CD14-positive monocyte (primary cell): ENCODE measurements around the gene CEP72. TPM values are rescaled to one million over a fixed set of nuclear protein-coding genes. Genes with fewer than 3 reads are reported as not detected.
"Not testable (repeated sequence)": the region's sequence is repeated elsewhere in the genome, so short reads cannot be mapped to it uniquely, and the experiment has no call there.

Experiments
- DNase-seq, 3 donors: peaks; one replicate each; pipeline ENCODE4 v3.0.0-alpha.2; 2011 to 2022
- H2AFZ ChIP-seq: 2 replicates; pipeline ENCODE4 v1.6.0; 2012; ENCODE audit warnings: mild to moderate bottlenecking, low read depth, low read length, inconsistent platforms; ENCODE audit not compliant: insufficient read depth, poor library complexity, severe bottlenecking
- H3K27ac ChIP-seq, 2 donors: 1 replicate in 1 of 2; 2 replicates in 1 of 2; pipeline ENCODE4 v1.5.1; 2012 to 2013; ENCODE audit warnings: low read length in 2 of 2, control low read depth in 1 of 2, inconsistent platforms in 1 of 2, low read depth in 1 of 2, mild to moderate bottlenecking in 1 of 2
- H3K27me3 ChIP-seq, 2 donors: one replicate each; pipeline versions ENCODE4 v1.6.0 to v1.6.1; 2011 to 2013; ENCODE audit warnings: low read length in 2 of 2; ENCODE audit not compliant: control insufficient read depth in 2 of 2, insufficient read depth in 2 of 2
- H3K36me3 ChIP-seq, 2 donors: replicated peaks in 1 of 2; 1 replicate in 1 of 2; 2 replicates in 1 of 2; pipeline versions ENCODE4 v1.5.1 to v1.6.1; 2012 to 2013; ENCODE audit warnings: low read length in 2 of 2, control low read depth in 1 of 2, inconsistent platforms in 1 of 2, mild to moderate bottlenecking in 1 of 2; ENCODE audit not compliant: insufficient read depth in 2 of 2, control insufficient read depth in 1 of 2
- H3K4me1 ChIP-seq, 2 donors: 1 replicate in 1 of 2; 2 replicates in 1 of 2; pipeline versions ENCODE4 v1.5.1 to v1.6.1; 2012 to 2013; ENCODE audit warnings: low read length in 2 of 2, control low read depth in 1 of 2, inconsistent platforms in 1 of 2, mild to moderate bottlenecking in 1 of 2, moderate library complexity in 1 of 2; ENCODE audit not compliant: insufficient read depth in 2 of 2, control insufficient read depth in 1 of 2
- H3K4me2 ChIP-seq: replicated peaks from 2 replicates; pipeline ENCODE3; 2012; ENCODE audit warnings: low read length, moderate library complexity, mild to moderate bottlenecking; ENCODE audit not compliant: poor library complexity, severe bottlenecking; ENCODE audit errors: extremely low read depth
- H3K4me3 ChIP-seq, 3 experiments: fragments of 200-600 bp in 1 of 3; sonication (generic) in 1 of 3; replicated peaks in 1 of 3; 1 replicate in 2 of 3; 2 replicates in 1 of 3; pipeline ENCODE4 v1.5.1; 2011 to 2013; ENCODE audit warnings: low read length in 3 of 3, mild to moderate bottlenecking in 3 of 3, control low read depth in 2 of 3, low read depth in 2 of 3, inconsistent platforms in 1 of 3, moderate library complexity in 1 of 3
- H3K79me2 ChIP-seq: 2 replicates; pipeline ENCODE4 v1.6.0; 2012; ENCODE audit warnings: mild to moderate bottlenecking, control low read depth, inconsistent platforms, low read length, moderate library complexity; ENCODE audit not compliant: insufficient read depth
- H3K9ac ChIP-seq: 2 replicates; pipeline ENCODE4 v1.6.0; 2017; ENCODE audit warnings: low read length, mild to moderate bottlenecking; ENCODE audit not compliant: insufficient read depth, poor library complexity, severe bottlenecking
- H3K9me3 ChIP-seq, 2 donors: replicated peaks in 1 of 2; 1 replicate in 1 of 2; 2 replicates in 1 of 2; pipeline versions ENCODE4 v1.5.1 to v1.6.1; 2012 to 2013; ENCODE audit warnings: low read length in 2 of 2, control low read depth in 1 of 2; ENCODE audit not compliant: control insufficient read depth in 1 of 2, insufficient read depth in 1 of 2
- H4K20me1 ChIP-seq: 2 replicates; pipeline ENCODE4 v1.6.0; 2012; ENCODE audit warnings: mild to moderate bottlenecking, low read length, control low read depth, moderate library complexity; ENCODE audit not compliant: insufficient read depth
- H3K27ac Mint-ChIP-seq, 7 donors: one replicate each; pipeline ENCODE4 v1.8.0; 2020; ENCODE audit warnings: mild to moderate bottlenecking in 7 of 7, mixed read lengths in 7 of 7, moderate library complexity in 6 of 7, inconsistent platforms in 2 of 7
- H3K27me3 Mint-ChIP-seq, 3 donors: one replicate each; pipeline ENCODE4 v1.8.0; 2021 to 2022; ENCODE audit warnings: low read depth in 3 of 3, mild to moderate bottlenecking in 3 of 3, mixed read lengths in 3 of 3, moderate library complexity in 3 of 3, inconsistent platforms in 1 of 3
- H3K36me3 Mint-ChIP-seq, 2 donors: one replicate each; pipeline ENCODE4 v1.8.0; 2020; ENCODE audit warnings: mixed read lengths in 2 of 2, inconsistent platforms in 1 of 2, mild to moderate bottlenecking in 1 of 2
- H3K4me1 Mint-ChIP-seq: one replicate; pipeline ENCODE4 v1.8.0; 2020; ENCODE audit warnings: mild to moderate bottlenecking, mixed read lengths
- H3K4me3 Mint-ChIP-seq, 2 donors: one replicate each; pipeline ENCODE4 v1.8.0; 2020; ENCODE audit warnings: mild to moderate bottlenecking in 2 of 2, mixed read lengths in 2 of 2, moderate library complexity in 1 of 2
- H3K9me3 Mint-ChIP-seq, 7 donors: one replicate each; pipeline ENCODE4 v1.8.0; 2020 to 2022; ENCODE audit warnings: mixed read lengths in 7 of 7, mild to moderate bottlenecking in 6 of 7, moderate library complexity in 6 of 7, inconsistent platforms in 2 of 7
- WGBS: methylation state at CpG from one replicate; pipeline ENCODE4 v1.1.5; 2013; ENCODE audit warnings: missing lambda C conversion rate; ENCODE audit not compliant: insufficient coverage; 5-methylcytosine and 5-hydroxymethylcytosine counted together
- intact Hi-C, 2 donors: fragments of 100-400 bp; cut with micrococcal nuclease; formaldehyde crosslinking; loops; one replicate each; pipeline versions ENCODE4 v1.15.0 to v1.15.1; 2023
- polyA plus RNA-seq, 3 donors: library from polyadenylated mRNA; depleted of rRNA in 1 of 3; unstranded in 2 of 3; stranded (reverse) in 1 of 3; fragments of 300-500 nt in 2 of 3; fragments of >200 nt in 1 of 3; fragmentation: Illumina TruSeq in 2 of 3; gene quantifications; 1 replicate in 2 of 3; 2 replicates in 1 of 3; pipeline ENCODE4 v1.2.3, GENCODE V29; 2012 to 2021

CEP72 gene
- polyA plus RNA-seq, 3 donors = 0.13 to 2.1 (median 0.24) TPM

DNA sequence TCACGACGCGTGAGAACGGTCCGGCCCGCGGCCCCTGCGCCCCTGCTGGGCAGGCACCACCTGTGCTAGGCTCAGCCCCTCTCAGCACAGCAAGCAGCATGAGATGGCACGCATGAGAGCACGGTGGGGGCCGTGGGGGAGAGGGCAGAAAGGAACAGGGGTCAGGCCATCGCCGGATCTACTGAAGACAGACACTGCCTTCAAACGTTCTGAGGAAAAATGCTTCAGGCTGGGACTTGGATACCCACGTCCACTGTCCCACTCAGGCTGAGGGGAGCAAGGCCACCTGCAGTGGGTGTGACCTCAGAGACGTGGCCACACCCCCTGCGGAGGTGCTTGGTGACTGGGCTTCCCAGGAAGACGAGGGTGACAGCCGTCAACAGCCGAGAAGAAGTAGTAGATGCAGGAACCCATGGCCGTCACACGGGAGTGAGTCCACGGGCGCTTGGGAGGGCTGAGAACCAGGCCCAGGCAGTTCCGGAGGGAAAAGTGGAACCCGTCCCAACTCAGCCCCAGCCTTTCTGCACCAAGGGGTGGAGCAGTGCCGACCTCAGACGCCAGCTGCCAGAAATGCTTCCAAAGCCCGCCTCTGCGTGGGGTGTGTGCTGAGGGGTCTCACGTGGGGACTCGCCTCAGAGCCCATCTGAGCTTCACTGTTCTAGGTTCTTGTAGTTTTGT is 68.1 kb downstream of the CEP72 start:
- H3K9me3 Mint-ChIP-seq, H3K4me1 ChIP-seq, H4K20me1 ChIP-seq, H3K4me3 Mint-ChIP-seq, H3K27me3 ChIP-seq, H3K27me3 Mint-ChIP-seq, DNase-seq, H2AFZ ChIP-seq, H3K9ac ChIP-seq, H3K27ac Mint-ChIP-seq, H3K4me1 Mint-ChIP-seq, H3K36me3 Mint-ChIP-seq, H3K4me2 ChIP-seq, H3K36me3 ChIP-seq, H3K4me3 ChIP-seq, intact Hi-C loops, H3K9me3 ChIP-seq, H3K79me2 ChIP-seq, H3K27ac ChIP-seq: not testable (repeated sequence)
- WGBS = no CpG with 5 or more reads among the region's 32 CpGs

DNA sequence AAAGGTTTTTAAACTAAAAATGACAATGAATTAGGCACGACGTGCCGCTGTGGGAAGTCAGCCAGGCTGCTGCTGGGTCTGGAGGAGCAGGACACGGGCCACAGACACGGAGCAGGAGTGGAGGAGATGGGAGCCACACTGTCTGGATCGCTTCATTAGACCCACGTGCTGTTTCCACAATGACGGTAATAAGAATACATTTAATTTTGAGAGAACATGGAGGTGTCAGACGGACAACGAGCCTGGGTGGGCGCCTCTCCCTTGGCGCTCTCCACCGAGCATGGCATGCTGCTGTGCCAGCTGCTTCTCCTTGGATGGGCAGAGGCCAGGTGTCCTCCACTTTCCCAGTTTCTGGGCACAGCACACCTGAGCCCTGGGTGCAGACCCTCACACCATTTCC is 68.7 kb downstream of the CEP72 start:
- intact Hi-C loops = not testable (repeated sequence)

DNA sequence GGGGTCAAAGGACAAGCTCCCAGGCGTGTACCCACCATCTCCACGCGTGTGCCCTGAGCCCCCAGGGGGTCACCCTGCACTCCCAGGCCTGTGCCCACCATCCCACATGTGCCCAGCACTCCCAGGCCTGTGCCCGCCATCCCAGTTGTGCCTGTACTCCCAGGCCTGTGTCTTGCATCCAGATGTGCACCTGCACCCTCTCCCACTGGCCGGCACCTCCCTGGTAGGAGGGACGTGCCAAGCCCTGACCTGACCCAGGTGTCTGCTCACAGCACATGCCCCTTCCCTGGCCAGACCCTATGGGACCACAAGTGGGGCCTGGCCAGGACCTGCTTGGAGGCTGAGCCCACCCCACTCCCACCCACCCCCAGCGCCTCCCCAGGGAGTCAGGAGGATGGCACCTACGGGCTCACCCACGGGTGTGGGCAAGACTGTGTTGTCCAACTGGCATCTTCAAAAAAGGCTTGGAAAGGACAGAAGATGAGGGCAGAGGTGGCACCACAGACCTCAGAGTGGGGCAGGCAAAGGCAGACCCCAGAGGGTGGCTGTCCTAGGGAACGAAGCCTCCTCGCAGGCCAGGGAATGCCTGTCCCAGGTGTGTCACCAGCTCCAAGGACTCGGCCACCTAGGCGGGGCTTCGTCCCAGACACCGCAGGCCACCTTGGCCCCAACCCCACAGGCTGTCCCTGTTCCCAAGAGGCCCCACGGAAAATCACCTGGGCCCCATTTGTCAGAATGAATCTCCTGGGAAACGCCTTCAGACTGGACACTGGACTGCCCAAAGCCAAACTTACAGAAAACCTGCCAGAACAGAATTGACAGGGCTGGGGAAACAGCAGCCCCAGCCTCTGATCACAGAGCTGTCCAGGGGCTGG is 69.4 kb downstream of the CEP72 start:
- H3K27ac ChIP-seq, H3K27me3 ChIP-seq, H3K9ac ChIP-seq, H2AFZ ChIP-seq, H3K27me3 Mint-ChIP-seq, H3K9me3 Mint-ChIP-seq, H3K4me3 ChIP-seq, H3K4me1 ChIP-seq, H3K79me2 ChIP-seq, H4K20me1 ChIP-seq, H3K36me3 Mint-ChIP-seq, H3K27ac Mint-ChIP-seq, H3K4me3 Mint-ChIP-seq, H3K36me3 ChIP-seq, H3K4me1 Mint-ChIP-seq, H3K4me2 ChIP-seq, H3K9me3 ChIP-seq: not testable (repeated sequence)
- intact Hi-C loops = loop anchor here in 1 of 2 donors (2.0 kb wide), 1 partner anchor 95 kb away; no protein-coding TSS in a partner anchor
- DNase-seq = peak in 1 of 3 donors; percentile 1
- 87% methylated on average over 7 of the region's 17 CpGs for WGBS

More for the DNA sequence above, 68.7 kb downstream of the CEP72 start:
- not testable (repeated sequence) for H3K4me2 ChIP-seq, H3K4me3 ChIP-seq, H4K20me1 ChIP-seq, H3K4me3 Mint-ChIP-seq, H3K27me3 ChIP-seq, H3K4me1 ChIP-seq, H3K9ac ChIP-seq, DNase-seq, H3K9me3 Mint-ChIP-seq, H3K36me3 Mint-ChIP-seq, H2AFZ ChIP-seq, H3K9me3 ChIP-seq, H3K4me1 Mint-ChIP-seq, H3K36me3 ChIP-seq, H3K27ac Mint-ChIP-seq, H3K27ac ChIP-seq, H3K27me3 Mint-ChIP-seq, H3K79me2 ChIP-seq
- 97% methylated on average over 13 of the region's 13 CpGs for WGBS

DNA sequence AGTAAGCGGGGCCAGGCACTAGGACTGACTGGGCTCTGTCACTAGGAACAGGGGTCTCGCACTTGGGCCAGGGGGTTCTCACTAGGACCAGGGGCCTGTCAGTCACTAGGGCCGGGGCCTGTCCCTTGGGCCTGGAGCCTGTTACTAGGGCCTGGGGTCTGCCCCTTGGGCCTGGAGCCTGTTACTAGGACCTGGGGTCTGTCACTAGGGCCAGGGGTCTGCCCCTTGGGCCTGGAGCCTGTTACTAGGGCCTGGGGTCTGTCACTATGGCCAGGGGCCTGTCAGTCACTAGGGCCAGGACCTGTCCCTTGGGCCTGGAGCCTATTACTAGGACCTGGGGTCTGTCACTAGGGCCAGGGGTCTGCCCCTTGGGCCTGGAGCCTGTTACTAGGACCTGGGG is 70.1 kb downstream of the CEP72 start:
- H3K4me3 Mint-ChIP-seq, H3K9ac ChIP-seq, H3K79me2 ChIP-seq, H2AFZ ChIP-seq, H4K20me1 ChIP-seq, H3K4me1 ChIP-seq, H3K4me1 Mint-ChIP-seq, H3K4me3 ChIP-seq, H3K27ac Mint-ChIP-seq, H3K9me3 ChIP-seq, H3K27me3 Mint-ChIP-seq, H3K27me3 ChIP-seq, DNase-seq, H3K36me3 ChIP-seq, H3K9me3 Mint-ChIP-seq, H3K27ac ChIP-seq, H3K4me2 ChIP-seq, H3K36me3 Mint-ChIP-seq: not testable (repeated sequence)
- 93% methylated on average over 3 of the region's 3 CpGs for WGBS
- intact Hi-C loops = loop anchor here in 1 of 2 donors (2.0 kb wide), 1 partner anchor 95 kb away; no protein-coding TSS in a partner anchor
